Motor neuron (in vitro differentiated cells): ENCODE data around the gene ELOA. TPM values are rescaled to one million over a fixed set of nuclear protein-coding genes. Genes with fewer than 3 reads are reported as not detected.
"Not testable (repeated sequence)": the region's sequence is repeated elsewhere in the genome, so short reads cannot be mapped to it uniquely, and the experiment has no call there.

Source experiments
- ATAC-seq, 8 experiments: fragments of 200-7000 bp; cut with Tn5 transposase; replicated peaks in 6 of 8; 2 replicates each; pipeline ENCODE4 v1.8.0; 2021; ENCODE audit warnings: mild to moderate bottlenecking in 8 of 8, moderate library complexity in 8 of 8
- H3K27ac ChIP-seq, 2 donors: fragments of 250-450 bp; sonication (Bioruptor Pico); 2 replicates each; pipeline ENCODE4 v1.9.0; 2021; ENCODE audit warnings: antibody characterized with exemption in 2 of 2, mild to moderate bottlenecking in 2 of 2, moderate library complexity in 1 of 2
- H3K4me1 ChIP-seq, 2 donors: fragments of 250-450 bp; sonication (Bioruptor Pico); replicated peaks in 1 of 2; 2 replicates each; pipeline ENCODE4 v1.6.1; 2021; ENCODE audit warnings: antibody characterized with exemption in 2 of 2, mild to moderate bottlenecking in 2 of 2, moderate library complexity in 1 of 2
- H3K4me3 ChIP-seq, 5 donors: fragments of 250-450 bp; sonication (Bioruptor Pico); 2 replicates each; pipeline ENCODE4 v1.9.0; 2021; ENCODE audit warnings: antibody characterized with exemption in 5 of 5, mild to moderate bottlenecking in 5 of 5, moderate library complexity in 4 of 5
- WGBS, 10 experiments: fragments of 450-650 bp; shearing (Covaris generic); methylation state at CpG; one replicate each; pipeline ENCODE4 v1.0.0; 2022; 5-methylcytosine and 5-hydroxymethylcytosine counted together
- in situ Hi-C, 9 experiments: fragments of 400-800 bp; cut with MboI; loops; one replicate each; pipeline ENCODE4 v1.15.0; 2021; ENCODE audit warnings: low sequenced_read_pairs in 9 of 9, low pct_unique_long_range_greater_than_20kb in 2 of 9; ENCODE audit not compliant: unreplicated experiment in 9 of 9
- total RNA-seq, 8 experiments: library from RNA; unstranded; fragments of 300-600 nt; gene quantifications; 2 replicates each; pipeline versions ENCODE4 v1.2.3 to v1.2.4, GENCODE V29; 2022

ELOA gene
- total RNA-seq, 8 experiments from 2014 or later = 28.5 to 54.9 (median 37.2) TPM

DNA sequence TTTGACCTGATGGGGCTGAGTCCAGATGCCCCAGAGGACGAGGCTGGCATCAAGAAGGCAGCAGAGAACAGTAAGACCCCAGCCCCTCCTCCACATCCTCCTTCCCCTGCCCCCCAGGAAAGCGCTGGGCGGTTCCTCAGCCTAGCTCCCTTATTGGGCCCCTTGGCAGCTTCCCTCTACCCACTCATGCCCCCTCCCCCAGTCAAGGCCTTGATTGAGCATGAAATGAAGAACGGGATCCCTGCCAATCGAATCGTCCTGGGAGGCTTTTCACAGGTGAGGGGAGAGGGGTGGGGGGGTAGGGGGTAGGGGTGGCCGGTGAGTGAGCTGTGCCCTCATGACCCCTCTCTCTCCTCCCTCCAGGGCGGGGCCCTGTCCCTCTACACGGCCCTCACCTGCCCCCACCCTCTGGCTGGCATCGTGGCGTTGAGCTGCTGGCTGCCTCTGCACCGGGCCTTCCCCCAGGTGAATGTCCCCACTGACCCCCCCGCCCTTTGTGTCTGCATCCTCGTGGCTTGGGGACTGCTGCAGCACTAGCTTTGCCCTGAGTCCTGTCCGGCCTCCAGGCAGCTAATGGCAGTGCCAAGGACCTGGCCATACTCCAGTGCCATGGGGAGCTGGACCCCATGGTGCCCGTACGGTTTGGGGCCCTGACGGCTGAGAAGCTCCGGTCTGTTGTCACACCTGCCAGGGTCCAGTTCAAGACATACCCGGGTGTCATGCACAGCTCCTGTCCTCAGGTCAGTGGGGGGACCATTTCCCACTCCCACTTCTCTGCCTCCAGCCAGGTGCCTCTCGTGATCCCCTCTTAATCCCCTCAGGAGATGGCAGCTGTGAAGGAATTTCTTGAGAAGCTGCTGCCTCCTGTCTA lies 50.8 kb downstream of the ELOA start:
- WGBS, 10 experiments = 80 to 100% methylated on average over 1 of the region's 21 CpGs; no CpG with 5 or more reads in 8 of the 10 experiments
- no peak for ATAC-seq
- peaks cover 24 to 25% of the 10 kb centered on the region in 2 donors for H3K4me1 ChIP-seq
- H3K27ac ChIP-seq = no peak overlapping the region
- in situ Hi-C loops = no loop called here
- no peak overlapping the region for H3K4me3 ChIP-seq

DNA sequence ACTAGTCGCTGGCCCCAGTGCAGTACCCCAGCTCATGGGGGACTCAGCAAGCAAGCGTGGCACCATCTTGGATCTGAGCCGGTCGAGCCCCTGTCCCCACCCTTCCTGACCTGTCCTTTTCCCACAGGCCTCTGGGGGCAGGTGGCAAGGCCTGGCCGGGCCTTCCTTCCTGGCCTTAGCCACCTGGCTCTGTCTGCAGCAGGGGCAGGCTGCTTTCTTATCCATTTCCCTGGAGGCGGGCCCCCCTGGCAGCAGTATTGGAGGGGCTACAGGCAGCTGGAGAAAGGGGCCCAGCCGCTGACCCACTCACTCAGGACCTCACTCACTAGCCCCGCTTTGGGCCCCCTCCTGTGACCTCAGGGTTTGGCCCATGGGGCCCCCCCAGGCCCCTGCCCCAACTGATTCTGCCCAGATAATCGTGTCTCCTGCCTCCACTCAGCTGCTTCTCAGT lies 51.5 kb downstream of the ELOA start:
- peaks cover 30 to 31% of the 10 kb centered on the region in 2 donors for H3K4me1 ChIP-seq
- H3K4me3 ChIP-seq, ATAC-seq, in situ Hi-C loops, H3K27ac ChIP-seq: not testable (repeated sequence)
- 100% methylated on average over 1 to 2 of the region's 9 CpGs; no CpG with 5 or more reads in 8 of the 10 experiments for WGBS, 10 experiments

DNA sequence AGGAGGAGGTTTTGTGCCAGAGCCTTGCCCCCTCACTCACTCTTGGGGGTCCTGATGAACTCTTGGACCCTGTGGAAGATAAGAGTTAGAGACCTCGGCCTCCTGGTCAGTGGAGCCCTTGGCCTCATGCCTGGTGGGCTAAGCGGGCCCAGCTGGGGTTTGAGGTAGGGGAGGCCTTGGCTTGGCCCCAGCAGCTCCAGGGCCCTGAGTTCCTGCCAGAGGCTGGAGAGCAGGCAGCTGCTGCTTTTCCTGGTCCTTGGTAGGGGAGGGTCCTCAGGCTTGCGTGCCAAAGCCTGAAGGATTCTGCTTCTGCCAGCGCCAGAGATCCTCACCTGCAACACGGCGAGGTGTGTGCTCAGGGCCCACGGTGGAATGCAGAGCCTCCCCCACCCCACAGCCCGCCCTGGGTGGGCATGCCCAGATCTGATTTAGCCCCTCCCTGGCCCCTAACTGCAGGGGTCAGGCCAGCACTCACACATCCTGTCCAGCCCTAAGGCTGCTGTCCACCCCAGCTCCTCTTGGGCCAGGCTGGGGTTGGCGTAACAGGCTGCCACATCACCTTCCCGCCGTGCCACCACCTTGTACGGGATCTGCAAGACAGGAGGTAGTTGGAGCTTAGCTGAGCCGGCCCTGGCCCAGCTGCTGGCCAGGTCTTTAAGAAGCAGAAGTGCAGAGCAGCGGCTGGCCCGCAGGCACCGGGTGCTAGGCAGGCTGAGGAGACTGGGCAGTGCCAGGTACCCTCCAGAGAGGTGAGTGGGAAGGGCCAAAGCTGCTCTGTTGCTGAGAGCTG lies 52.6 kb downstream of the ELOA start:
- in situ Hi-C loops = no loop called here
- Histone ChIP-seq H3K4me3 (no peak overlapping the region), H3K27ac (no peak overlapping the region), H3K4me1 (peaks cover 24 to 26% of the 10 kb centered on the region in 2 donors)
- no peak for ATAC-seq
- WGBS, 10 experiments = 80 to 86% methylated on average over 1 to 7 of the region's 16 CpGs; no CpG with 5 or more reads in 8 of the 10 experiments

DNA sequence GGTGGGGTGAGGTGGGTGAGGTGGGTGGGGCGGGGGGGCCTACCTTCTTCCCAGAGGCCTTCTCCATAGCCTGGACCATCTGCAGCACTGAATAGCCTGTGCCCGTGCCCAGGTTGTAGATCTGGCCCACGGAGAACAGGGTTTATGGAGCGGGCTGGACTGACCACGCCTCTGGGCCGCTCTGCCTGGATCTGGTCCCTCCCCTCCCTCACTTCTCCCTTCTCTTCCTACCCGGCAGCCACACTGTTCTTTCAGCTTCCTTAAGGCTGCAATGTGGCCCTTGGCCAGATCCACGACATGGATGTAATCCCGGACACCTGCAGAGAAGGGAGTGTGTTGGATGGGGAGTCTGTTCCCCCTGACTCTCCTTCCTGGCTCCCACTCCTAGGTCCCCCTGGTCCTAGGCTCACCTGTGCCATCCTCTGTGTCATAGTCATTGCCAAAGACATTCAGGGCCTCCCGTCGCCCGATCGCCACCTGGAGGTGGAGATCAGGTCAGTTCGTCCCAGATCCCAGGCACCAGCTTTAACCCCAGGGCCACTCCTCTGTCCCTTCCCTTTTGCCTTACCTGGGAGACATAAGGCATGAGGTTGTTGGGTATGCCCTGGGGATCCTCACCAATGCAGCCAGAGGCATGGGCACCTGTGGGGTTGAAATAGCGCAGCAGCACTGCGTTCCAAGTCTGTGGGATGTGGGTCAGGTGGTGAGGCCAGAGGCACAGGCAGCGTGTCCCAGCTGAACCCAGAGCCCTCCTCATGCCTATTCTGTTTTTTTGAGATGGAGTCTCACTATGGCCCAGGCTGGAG lies 53.4 kb downstream of the ELOA start:
- ATAC-seq = no peak
- in situ Hi-C loops = no loop called here
- WGBS, 10 experiments = 17 to 97% (median 93%) methylated on average over 3 to 12 of the region's 17 CpGs; no CpG with 5 or more reads in 5 of the 10 experiments

DNA sequence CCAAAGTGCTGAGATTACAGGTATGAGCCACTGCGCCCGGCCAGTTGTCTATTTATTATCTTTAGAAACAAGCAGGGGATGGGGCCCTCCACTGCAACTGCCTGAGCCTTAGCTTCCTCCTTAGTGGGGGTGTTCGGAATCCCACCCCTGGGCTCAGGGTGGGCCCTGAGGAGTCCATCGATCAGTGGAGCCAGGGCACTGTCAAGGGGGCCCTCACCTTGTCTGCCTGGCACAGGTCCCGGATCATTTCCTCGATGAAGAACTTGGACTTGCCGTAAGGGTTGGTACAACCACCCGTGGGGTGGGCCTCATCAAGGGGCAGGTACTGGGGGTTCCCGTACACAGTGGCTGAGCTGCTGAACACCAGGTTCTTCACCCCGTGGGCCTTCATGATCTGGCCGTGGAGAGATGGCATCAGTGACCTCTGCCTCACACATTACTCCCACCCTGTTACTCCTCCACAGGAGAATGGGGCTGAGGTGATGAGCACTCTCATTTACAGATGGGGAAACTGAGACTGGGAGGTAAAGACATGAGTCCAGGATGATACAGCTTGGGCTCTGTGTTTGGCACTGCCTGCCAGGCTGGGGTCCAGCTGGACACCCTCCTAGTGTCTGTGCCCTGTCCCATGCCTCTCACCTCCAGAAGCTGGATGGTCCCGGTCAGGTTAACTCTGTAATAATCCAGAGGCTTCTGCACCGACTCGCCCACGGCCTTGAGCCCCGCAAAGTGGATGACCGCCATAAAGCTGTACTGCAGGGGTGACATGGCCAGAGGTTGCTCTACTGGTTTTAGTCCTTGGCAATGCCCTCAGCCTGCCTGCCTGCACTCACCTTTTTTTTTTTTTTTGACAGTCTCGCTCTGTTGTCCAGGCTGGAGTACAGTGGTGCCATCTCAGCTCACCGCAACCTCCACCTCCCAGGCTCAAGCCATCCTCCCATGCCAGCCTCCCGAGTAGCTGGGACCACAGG lies 54.5 kb downstream of the ELOA start:
- in situ Hi-C loops = no loop called here
- Histone ChIP-seq H3K4me3 (no peak overlapping the region), H3K4me1 (peaks cover 22 to 24% of the 10 kb centered on the region in 2 donors), H3K27ac (no peak overlapping the region)
- ATAC-seq = no peak
- WGBS, 10 experiments = 67 to 100% (median 94%) methylated on average over 2 to 18 of the region's 20 CpGs; no CpG with 5 or more reads in 2 of the 10 experiments

More for the DNA sequence above, 53.4 kb downstream of the ELOA start:
- no peak overlapping the region for H3K27ac ChIP-seq
- no peak overlapping the region for H3K4me3 ChIP-seq
- H3K4me1 ChIP-seq = peaks cover 28% of the 10 kb centered on the region in 2 donors

DNA sequence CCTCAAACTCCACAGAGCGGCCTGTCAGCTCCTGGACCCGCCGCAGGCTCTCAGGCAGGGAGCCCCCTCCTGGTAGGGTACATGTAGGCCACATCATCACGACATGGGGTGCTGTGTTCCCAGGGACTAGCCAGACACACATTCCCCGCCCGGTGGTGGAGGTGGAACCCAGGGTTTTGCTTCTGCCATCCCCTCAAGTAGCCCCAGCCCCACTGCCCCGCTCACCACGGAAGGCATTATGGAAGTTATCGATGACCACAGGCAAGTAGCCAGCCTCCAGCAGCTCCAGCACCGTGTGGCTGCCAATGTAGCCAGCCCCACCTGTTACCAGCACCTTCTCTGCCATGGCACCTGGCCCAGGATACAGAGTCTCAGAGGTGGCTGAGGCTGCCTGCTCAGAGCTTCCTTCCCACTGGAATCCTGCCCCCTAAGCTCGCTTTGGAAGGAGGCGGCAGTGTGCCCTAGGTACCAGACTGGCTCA lies 55.4 kb downstream of the ELOA start:
- Histone ChIP-seq H3K27ac (no peak overlapping the region), H3K4me3 (peak overlapping the region in 1 of 5 donors; percentile 91), H3K4me1 (peaks cover 14% of the 10 kb centered on the region in 2 donors)
- ATAC-seq = no peak
- WGBS, 10 experiments = 80 to 100% (median 100%) methylated on average over 1 to 3 of the region's 12 CpGs; no CpG with 5 or more reads in 5 of the 10 experiments
- in situ Hi-C loops = no loop called here

DNA sequence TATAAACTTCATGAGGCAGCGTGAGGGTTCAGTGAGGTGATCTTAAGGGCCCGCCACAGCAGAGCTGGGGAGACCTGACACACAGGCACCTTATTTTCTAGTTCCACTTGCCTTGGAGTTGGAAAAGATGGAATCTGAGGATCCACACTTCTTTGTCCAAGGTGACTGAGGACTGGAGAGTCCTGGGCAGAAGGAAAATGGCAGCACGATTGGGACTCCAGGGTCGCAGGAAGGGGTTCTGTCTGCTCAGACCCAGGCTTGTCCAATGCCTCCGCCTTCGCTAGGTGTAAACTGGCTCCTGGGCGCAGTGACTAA lies 55.9 kb downstream of the ELOA start:
- WGBS, 10 experiments = 61 to 100% (median 78%) methylated on average over 1 to 4 of the region's 7 CpGs; no CpG with 5 or more reads in 4 of the 10 experiments
- ATAC-seq = no peak
- peak overlapping the region; percentile 60 to 91 (median 64) for H3K4me3 ChIP-seq
- H3K4me1 ChIP-seq = peaks cover 14% of the 10 kb centered on the region in 2 donors
- in situ Hi-C loops = no loop called here
- no peak overlapping the region for H3K27ac ChIP-seq

DNA sequence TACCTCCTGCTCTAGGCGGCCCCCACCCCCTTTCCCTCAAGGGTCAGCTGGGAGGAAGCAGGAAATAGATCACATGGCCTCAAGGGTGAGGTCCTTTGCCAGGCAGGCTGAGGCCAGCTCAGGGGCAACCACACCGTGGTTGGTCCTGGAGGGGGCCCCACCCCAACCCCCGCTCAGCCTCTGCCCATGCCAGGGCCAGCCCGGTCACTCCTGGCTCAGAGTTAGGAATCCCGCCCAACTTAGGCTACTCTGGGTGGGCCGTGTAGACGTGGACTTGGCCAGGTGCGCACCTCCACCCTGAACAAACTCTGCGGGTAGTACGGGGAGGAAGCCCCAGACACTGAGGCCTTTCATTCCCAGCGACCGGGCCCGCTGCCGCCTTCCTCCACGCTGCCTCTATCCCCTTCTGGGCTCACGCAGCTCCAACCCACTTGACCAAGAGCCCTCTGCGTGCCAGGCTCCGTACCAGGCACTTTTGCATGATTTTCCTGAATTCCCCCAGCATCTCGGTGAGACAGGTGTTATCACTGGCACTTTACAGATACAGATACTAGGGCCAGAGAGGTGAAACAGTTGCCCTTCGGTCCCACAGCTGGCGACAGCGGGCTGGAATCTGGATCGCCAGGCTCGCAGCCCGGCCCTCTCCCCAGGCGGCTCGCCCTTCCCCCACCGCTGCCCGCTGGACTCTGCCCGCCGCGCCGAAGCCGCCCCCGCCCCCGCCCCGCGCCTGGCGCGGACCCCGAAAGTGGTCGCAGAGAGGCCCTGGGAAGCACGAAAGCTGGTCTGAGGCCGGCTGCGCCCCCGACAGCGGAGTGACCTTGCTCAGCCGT lies 56.5 kb downstream of the ELOA start:
- peak; percentile 18 to 43 (median 28) for ATAC-seq
- Histone ChIP-seq H3K4me3 (peak overlapping the region; percentile 60 to 91 (median 64)), H3K4me1 (peaks cover 14% of the 10 kb centered on the region in 2 donors), H3K27ac (peak overlapping the region; percentile 67 to 70)
- in situ Hi-C loops = no loop called here
- WGBS, 10 experiments = 0 to 60% (median 6%) methylated on average over 1 to 19 of the region's 48 CpGs; no CpG with 5 or more reads in 4 of the 10 experiments

DNA sequence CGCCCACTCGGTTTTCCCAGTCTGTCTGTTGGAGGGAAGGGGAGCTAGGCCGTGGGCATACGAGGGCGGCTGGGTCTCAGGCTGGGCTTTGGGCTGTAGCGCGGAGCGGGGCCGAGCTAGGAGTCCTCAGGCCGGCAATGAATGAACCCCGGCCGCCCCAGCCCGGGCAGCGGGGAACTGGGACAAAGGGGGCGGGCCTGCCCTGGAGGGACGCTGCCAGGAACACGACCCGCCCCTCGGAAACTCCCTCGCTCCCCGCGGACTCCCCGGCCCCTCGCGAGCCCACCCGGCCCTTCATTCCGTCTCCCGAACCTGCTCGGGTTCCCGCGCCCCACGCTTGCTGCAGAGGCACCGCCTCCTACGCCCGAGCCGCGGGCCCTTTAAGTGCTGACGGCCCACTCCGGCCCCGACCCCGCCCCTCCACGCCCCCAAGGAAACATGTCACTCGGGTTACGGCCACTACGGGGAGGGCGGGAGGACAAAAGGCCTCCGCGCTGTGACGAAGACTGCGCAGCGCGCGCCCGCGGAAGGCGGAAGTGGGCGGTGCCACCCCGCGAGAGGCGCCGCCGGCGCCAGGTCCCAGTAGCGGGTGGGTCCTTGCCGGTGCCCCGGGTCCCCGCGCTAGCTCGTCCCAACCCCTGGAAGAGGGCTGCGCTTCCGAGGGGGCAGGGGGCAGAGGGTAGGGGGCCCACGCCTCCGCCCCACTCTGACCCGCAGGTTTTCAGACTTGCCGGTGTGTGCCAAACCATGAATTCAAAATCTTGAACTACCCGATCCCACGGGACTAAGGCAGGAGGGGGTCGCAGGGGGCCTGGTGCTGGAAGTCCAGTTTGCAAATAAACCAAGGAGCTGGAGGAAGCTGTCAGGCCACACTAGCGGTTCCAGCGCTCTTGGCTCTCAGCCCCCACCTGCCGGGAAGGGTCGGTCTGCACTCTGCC lies 57.4 kb downstream of the ELOA start, which contains the start of gene GALE:
Gene GALE (minus strand): TSS at position 355 of the 938 bp plus-strand sequence. CDS start 1,747 bp downstream, outside the sequence.
- in situ Hi-C loops = no loop called here
- ATAC-seq = peak; percentile 78 to 87 (median 84)
- H3K27ac ChIP-seq = peak within 1 kb of the TSS; percentile 70 to 82

DNA sequence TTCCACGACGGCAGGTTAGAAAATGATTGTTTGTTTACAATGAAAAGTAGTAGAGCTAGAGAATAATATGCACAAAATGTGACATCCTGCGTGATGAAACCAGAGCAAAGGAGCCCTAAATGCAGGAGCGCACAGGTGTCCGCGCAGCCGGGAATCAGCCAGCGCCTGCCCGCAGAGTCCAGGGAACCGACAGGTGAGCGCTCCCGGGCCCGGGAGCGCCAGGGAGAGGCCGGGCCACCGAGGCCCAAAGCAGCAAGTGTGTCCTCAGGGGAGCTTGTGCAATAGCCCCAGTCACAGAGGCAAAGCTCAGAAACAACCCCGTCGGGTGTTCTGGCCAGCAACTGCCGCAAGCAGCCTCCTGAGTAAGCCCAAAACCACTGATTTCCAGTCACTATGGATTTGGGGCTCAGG lies 58.1 kb downstream of the ELOA start:
- 0 to 72% (median 29%) methylated on average over 2 to 17 of the region's 19 CpGs; no CpG with 5 or more reads in 1 of the 10 experiments for WGBS, 10 experiments
- ATAC-seq = no peak
- Histone ChIP-seq H3K27ac (peak overlapping the region; percentile 69 to 82), H3K4me1 (peaks cover 14% of the 10 kb centered on the region in 2 donors), H3K4me3 (peak overlapping the region; percentile 60 to 91 (median 64))
- in situ Hi-C loops = no loop called here

More for the DNA sequence above, 57.4 kb downstream of the ELOA start, which contains the start of gene GALE:
- Histone ChIP-seq H3K4me1 (peaks cover 14% of the 10 kb centered on the region in 2 donors), H3K4me3 (peak within 1 kb of the TSS; percentile 60 to 91 (median 64))
- 0 to 2% (median 0%) methylated on average over 1 to 15 of the region's 82 CpGs; no CpG with 5 or more reads in 3 of the 10 experiments for WGBS, 10 experiments
